ENCODE results near the gene CDHR2.
"Not testable (repeated sequence)": the region's sequence is repeated elsewhere in the genome, so short reads cannot be mapped to it uniquely, and the experiment has no call there.

The CDHR2 gene

GRCh38 chr5:176573564-176574296 is 24.6 kb downstream of the CDHR2 start:
- DNase-seq: peak in 13 of 14 donors; percentile 7 to 70 (median 37)

GRCh38 chr5:176574297-176574591 is 25.1 kb downstream of the CDHR2 start:
- DNase-seq: peak in 1 of 14 donors; percentile 46

GRCh38 chr5:176575066-176575465 is 25.9 kb downstream of the CDHR2 start:
- DNase-seq: no peak

- DNase-seq: no peak
Measured at GRCh38 chr5:176575488-176576422, 26.6 kb downstream of the CDHR2 start.

GRCh38 chr5:176577312-176578176 is 28.4 kb downstream of the CDHR2 start:
- no peak for DNase-seq

DNA sequence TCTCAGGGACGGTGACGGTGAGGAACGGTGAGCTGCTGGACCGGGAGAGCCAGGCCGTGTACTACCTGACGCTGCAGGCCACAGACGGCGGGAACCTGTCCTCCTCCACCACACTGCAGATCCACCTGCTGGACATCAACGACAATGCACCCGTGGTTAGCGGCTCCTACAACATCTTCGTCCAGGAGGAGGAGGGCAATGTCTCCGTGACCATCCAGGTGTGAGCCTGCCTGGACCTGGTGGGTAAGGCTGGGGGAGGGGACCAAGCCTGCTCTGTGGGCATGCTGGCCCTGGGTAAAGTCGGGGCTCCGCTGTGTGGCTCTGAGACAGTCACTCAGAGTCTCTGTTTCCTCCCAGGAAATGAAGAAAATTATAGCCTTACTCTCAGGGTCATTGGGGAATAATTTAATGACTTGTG is 29.3 kb downstream of the CDHR2 start:
- peak in 1 of 14 donors; percentile 67 for DNase-seq

- DNase-seq: peak in 1 of 14 donors; percentile 19
Measured at GRCh38 chr5:176579323-176579722, 30.2 kb downstream of the CDHR2 start.

GRCh38 chr5:176581361-176581760 is 32.2 kb downstream of the CDHR2 start:
- DNase-seq: no peak

GRCh38 chr5:176583076-176583475 is 33.9 kb downstream of the CDHR2 start:
- no peak for DNase-seq

DNA sequence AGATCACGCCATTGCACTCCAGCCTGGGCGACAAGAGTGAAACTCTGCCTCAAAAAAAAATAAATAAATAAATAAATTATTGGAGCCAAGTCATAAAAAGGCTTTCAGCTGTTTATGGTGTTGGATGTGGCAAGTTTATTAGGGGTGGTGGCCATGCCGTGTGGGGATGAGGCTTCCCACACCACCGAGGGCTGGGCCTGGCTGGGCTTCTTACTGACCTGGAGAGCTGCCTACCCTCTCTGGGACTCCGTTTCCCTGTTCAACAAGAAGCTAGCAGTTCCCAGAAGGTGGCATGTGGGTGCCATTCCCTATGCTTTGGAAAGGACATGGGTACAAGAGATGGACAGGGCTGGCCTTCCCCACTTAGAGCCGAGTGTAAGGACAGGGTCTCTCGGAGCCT is 38.3 kb downstream of the CDHR2 start:
- no peak for DNase-seq

DNA sequence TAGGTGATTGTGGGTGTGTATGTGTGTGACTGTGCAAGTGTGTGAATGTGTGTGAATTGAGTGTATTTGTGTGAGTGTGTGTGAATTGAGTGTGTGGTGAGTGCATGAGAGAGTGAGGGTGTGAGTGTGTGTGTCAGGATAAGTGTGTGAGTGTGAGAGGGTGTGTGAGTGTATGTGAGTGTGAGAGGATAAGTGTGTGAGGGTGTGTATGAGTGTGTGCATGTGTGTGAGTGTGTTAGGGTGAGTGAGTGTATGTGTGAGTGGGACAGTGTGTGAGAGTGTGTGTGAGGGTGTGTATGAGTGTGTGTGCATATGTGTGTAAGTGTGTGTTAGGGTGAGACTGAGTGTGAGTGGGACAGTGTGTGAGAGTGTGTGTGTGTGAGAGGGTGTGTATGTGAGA is 39.2 kb downstream of the CDHR2 start:
- no peak for DNase-seq

- no peak for DNase-seq
Measured at GRCh38 chr5:176589039-176589769, 40.1 kb downstream of the CDHR2 start.

DNA sequence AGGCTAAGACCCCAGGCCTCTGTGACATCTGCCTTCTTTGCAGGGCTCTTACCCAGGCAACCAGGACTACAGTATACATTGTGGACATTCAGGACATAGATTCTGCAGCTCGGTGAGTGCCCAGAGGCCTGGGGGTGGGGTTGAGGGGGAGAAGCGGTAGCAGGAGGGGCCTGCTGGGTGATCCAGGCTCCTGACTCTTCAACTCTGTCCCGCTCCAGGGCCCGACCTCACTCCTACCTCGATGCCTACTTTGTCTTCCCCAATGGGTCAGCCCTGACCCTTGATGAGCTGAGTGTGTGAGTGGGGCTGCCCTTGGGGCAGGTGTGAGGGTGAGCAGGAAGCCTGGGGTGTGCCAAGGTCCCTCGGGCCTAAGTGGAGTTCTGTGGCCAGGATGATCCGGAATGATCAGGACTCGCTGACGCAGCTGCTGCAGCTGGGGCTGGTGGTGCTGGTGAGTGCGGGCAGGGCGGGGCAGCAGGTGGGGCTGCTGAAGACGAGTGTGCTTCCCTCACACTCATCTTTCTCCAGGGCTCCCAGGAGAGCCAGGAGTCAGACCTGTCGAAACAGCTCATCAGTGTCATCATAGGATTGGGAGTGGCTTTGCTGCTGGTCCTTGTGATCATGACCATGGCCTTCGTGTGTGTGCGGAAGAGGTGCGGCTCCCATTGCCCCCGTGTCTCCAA is 41.0 kb downstream of the CDHR2 start:
- no peak for DNase-seq

- DNase-seq: not testable (repeated sequence)
Measured at GRCh38 chr5:176591667-176592066, 42.5 kb downstream of the CDHR2 start.

DNA sequence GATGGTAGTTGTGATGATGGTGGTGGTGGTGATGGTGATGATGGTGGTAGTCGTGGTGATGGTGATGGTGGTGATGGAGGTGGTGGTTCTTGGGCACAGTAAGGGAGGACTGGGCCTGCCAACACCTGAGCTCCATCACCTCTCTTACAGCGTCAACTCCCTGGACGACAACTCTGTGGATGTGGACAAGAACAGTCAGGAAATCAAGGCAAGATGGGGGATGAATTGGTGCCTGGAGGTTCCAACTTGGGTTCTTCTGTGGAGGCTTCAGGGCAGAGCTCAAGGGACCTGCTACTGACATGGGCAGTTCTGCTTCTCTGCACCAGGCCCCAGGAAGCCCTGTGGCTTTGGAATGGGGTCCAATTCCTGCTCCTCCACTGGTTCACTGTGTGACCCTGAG is 43.4 kb downstream of the CDHR2 start:
- no peak for DNase-seq

DNA sequence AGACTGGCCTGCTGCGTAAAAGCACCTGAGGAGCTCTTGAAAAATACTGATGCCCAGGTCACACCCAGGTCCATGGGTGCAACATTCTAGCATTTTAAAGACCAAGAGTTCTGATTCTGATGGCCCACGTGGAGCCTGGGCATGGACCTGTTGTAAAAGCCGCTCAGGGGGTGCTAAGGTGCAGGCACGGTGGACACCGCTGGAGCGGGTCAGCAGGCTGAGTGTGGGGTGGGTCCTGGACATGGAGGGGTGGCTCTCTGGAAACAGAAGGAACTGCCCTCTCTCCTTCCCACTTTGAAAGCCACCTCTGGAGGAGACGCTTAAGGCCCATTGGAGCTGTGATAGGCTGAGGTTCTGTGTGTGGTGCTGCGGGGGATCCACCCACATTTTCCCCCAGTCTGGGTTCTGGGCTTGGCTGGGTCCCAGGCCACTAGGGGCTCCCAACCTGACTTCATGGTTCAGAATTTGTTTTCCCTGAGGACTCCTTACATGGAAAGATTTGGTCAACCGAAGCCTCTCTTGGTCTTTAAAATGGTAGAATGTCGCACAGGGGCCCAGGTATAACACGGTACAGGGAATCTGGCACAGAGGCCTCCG is 44.2 kb downstream of the CDHR2 start:
- DNase-seq: no peak

DNA sequence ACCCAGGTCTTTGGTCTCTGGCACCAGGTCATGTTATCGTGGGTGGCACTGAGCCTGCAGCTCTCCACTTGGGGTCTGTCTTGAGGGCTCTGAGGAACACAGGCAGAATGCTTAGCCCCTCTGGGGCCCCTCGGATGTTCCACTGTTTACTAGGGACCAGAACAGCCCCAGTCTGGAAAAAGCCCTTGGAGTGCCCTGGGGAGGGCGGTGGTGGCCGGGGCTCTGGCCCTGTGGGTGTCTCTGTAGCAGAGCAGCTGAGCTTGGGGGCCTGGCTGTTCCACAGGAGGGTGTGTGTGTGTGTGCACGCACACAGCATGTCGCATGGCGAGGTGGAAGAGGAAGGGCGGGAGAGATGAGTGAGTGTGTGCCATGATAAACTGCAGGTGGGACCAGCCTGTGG is 45.4 kb downstream of the CDHR2 start:
- no peak for DNase-seq

- DNase-seq: no peak
Measured at GRCh38 chr5:176595386-176595943, 46.3 kb downstream of the CDHR2 start.

DNA sequence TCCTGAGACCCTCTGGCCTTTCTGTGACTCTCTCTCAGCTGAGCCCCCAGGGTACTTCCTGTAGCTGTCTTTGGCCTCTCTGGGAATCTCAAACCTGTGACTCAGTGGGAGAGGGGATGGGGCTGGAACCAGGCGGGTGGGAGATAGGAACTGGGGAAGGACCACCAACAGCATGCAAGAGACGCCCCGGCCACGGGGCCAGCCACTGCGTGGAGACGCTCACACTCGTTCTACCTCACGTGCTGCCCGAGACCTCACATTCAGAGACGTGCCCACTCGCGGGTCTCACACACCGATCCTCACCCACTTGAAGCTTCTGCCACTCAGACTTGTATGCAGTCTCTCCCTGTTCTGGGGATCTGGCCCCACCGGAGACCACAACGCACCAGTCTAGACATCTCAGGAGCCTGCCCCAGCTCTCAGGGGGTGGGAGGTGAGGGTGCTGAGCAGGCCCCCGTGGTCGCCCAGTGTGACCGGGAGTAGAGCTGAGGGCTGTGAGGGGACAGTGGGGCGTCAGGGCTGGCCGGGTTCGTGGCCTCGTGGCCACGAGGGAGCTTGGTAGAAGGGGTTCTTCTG is 47.0 kb downstream of the CDHR2 start:
- no peak for DNase-seq

GRCh38 chr5:176596689-176597416 is 47.7 kb downstream of the CDHR2 start:
- DNase-seq: no peak

Data from C1 segment of cervical spinal cord (tissue), 14 donors.